Osteoblast (primary cell): ENCODE data around the gene SLC6A6. TPM values are rescaled to one million over a fixed set of nuclear protein-coding genes. Genes with fewer than 3 reads are reported as not detected.

ENCODE experiments used
- DNase-seq: peaks from one replicate; pipeline ENCODE4 v3.0.0; 2011; ENCODE audit warnings: low spot score, mixed read lengths; ENCODE audit not compliant: insufficient read length; ENCODE audit errors: missing footprints
- H2AFZ ChIP-seq: 2 replicates; pipeline ENCODE4 v1.6.0; 2011; ENCODE audit warnings: mild to moderate bottlenecking, low read length
- H3K27ac ChIP-seq: 2 replicates; pipeline ENCODE4 v1.5.1; 2011; ENCODE audit warnings: mild to moderate bottlenecking, low read depth, low read length, moderate library complexity
- H3K27me3 ChIP-seq: 2 replicates; pipeline ENCODE4 v1.6.0; 2012; ENCODE audit warnings: mild to moderate bottlenecking, control low read depth, inconsistent platforms, low read length, moderate library complexity; ENCODE audit not compliant: insufficient read depth
- H3K36me3 ChIP-seq: 2 replicates; pipeline ENCODE4 v1.5.1; 2011; ENCODE audit warnings: mild to moderate bottlenecking, low read length, control low read depth, moderate library complexity; ENCODE audit not compliant: insufficient read depth
- H3K4me1 ChIP-seq: 2 replicates; pipeline ENCODE4 v1.5.1; 2011; ENCODE audit warnings: mild to moderate bottlenecking, low read length, control low read depth, moderate library complexity; ENCODE audit not compliant: insufficient read depth
- H3K4me2 ChIP-seq: 2 replicates; pipeline ENCODE4 v1.6.0; 2011; ENCODE audit warnings: mild to moderate bottlenecking, low read length; ENCODE audit not compliant: insufficient read depth
- H3K4me3 ChIP-seq: fragments of 200-600 bp; sonication (generic); 3 replicates; pipeline ENCODE4 v1.5.1; 2012; ENCODE audit warnings: mild to moderate bottlenecking, low read length, inconsistent platforms; ENCODE audit not compliant: insufficient read depth
- H3K79me2 ChIP-seq: 2 replicates; pipeline ENCODE4 v1.6.0; 2012; ENCODE audit warnings: mild to moderate bottlenecking, low read length, control low read depth, inconsistent platforms; ENCODE audit not compliant: insufficient read depth
- H3K9me3 ChIP-seq: 2 replicates; pipeline ENCODE4 v1.5.1; 2011; ENCODE audit warnings: low read depth, low read length, control low read depth
- H4K20me1 ChIP-seq: 2 replicates; pipeline ENCODE4 v1.6.0; 2012; ENCODE audit warnings: mild to moderate bottlenecking, low read length, control low read depth; ENCODE audit not compliant: insufficient read depth
- total RNA-seq: library from RNA; depleted of rRNA; stranded (reverse); fragments of >200 nt; gene quantifications from 2 replicates; pipeline ENCODE4 v1.2.3, GENCODE V29; 2012
- TF ChIP-seq, protein P1 (sequence below): IDR thresholded peaks from 2 replicates; pipeline ENCODE4 v1.5.1; 2011; ENCODE audit warnings: mild to moderate bottlenecking, low read depth, low read length, moderate library complexity; ENCODE audit errors: extremely low read depth

Gene SLC6A6
- total RNA-seq, 1 donor: 86.5 TPM

DNA sequence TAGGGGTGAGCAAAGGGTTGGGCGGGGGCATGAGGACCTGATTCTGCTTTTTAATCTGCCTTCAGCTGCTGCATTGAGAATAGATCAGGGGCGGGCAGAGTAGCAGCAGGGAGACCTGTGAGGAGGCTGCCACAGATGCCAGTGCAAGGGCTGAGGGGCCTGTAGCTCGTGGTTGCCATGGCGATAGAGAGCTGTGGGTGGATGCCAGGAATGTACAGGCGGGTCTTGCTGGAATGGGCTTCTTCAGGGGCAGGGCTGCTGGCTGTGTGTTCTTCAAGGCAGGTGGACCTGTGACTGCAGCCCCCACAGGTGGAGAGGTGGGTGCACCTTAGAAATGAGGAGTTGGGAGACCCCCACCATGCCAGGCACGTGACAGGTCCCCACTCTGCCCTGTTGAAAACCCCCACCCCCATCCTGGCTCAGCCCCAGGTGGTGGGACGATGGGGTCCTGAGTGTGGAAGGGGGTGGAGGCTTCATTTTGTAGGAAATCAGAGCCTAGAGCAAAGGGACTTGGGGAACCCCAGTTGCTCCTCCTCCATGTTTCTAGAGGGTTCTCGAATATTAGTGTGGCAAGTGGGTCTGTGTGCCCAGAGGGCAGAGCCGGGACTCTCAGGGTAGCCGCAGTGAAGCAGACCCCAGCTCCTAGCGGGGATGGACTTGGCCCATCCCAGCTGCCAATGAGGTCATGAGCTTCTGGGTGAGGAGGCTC, 38.3 kb downstream of the SLC6A6 start:
- no peak overlapping the region for H3K4me3 ChIP-seq
- H3K9me3 ChIP-seq: no peaks in the 10 kb centered on the region
- no peak overlapping the region for H3K27ac ChIP-seq
- H4K20me1 ChIP-seq: peaks cover 65% of the 10 kb centered on the region
- H3K4me1 ChIP-seq: peaks cover 28% of the 10 kb centered on the region
- peak; percentile 86 for DNase-seq
- no peak overlapping the region for H3K4me2 ChIP-seq
- H2AFZ ChIP-seq: no peak overlapping the region
- peaks cover 31% of the 10 kb centered on the region for H3K36me3 ChIP-seq
- H3K79me2 ChIP-seq: peaks cover 53% of the 10 kb centered on the region
- no peaks in the 10 kb centered on the region for H3K27me3 ChIP-seq
- TF ChIP-seq, protein P1, sequence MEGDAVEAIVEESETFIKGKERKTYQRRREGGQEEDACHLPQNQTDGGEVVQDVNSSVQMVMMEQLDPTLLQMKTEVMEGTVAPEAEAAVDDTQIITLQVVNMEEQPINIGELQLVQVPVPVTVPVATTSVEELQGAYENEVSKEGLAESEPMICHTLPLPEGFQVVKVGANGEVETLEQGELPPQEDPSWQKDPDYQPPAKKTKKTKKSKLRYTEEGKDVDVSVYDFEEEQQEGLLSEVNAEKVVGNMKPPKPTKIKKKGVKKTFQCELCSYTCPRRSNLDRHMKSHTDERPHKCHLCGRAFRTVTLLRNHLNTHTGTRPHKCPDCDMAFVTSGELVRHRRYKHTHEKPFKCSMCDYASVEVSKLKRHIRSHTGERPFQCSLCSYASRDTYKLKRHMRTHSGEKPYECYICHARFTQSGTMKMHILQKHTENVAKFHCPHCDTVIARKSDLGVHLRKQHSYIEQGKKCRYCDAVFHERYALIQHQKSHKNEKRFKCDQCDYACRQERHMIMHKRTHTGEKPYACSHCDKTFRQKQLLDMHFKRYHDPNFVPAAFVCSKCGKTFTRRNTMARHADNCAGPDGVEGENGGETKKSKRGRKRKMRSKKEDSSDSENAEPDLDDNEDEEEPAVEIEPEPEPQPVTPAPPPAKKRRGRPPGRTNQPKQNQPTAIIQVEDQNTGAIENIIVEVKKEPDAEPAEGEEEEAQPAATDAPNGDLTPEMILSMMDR: no peak

DNA sequence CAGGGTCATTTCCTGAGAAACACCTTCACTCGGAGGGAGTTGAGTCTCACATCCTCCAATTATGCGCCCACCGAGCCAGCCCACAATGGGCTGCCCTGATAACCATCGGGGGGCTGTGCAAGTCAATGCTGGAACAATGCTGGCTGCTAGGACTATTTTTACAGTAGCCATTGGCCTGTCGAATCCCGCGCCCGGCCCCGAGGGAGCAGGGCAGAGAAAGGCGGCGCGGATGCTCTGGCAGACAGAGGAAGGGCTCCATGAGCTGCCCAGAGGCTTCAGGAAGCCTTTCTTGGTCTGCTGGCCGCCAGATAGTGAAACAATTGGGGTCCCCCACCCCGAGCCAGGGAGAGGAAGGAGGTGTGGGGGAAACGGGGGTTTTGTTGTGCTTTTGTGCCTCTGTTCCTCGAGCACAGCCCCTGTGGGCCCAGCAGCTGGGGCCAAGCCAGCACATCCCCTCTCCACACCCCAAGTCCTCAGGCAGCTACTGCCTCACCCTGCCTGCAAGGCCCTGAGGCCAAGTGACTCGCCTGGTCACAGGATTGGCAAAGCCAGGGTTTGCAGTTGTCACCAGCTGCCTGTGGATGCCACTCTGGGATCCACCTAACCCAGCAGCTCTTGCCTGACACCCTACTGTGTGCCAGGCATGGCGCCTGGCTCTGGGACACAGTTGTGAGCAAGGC, 39.0 kb downstream of the SLC6A6 start:
- Histone ChIP-seq H2AFZ (no peak overlapping the region), H3K4me1 (peaks cover 28% of the 10 kb centered on the region), H4K20me1 (peaks cover 69% of the 10 kb centered on the region), H3K27ac (no peak overlapping the region), H3K9me3 (no peaks in the 10 kb centered on the region), H3K4me2 (no peak overlapping the region), H3K36me3 (peaks cover 38% of the 10 kb centered on the region), H3K4me3 (no peak overlapping the region), H3K79me2 (peaks cover 53% of the 10 kb centered on the region), H3K27me3 (no peaks in the 10 kb centered on the region)
- TF ChIP-seq, protein P1: no peak
- peak; percentile 72 for DNase-seq

DNA sequence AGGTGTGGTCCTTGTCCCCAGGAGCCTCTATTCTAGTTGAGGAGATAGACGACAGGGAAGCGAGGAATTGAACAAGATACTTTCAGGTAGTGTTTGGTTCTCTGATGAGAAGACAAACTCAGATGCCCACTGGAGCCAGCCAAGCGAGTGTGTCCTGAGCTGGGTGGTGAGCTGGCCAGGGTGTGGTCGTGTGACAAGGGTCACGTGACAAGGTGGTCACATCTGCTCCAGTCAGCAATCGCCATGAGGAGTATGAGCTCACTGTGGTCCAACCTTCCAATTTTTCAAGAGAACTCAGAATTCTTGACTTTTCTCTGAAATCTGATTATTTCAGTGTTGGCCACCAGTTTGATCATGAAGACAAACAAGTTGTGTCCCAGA, 39.5 kb downstream of the SLC6A6 start:
- no peak overlapping the region for H3K4me3 ChIP-seq
- no peaks in the 10 kb centered on the region for H3K9me3 ChIP-seq
- no peaks in the 10 kb centered on the region for H3K27me3 ChIP-seq
- H3K4me2 ChIP-seq: no peak overlapping the region
- H3K36me3 ChIP-seq: peaks cover 43% of the 10 kb centered on the region
- H3K4me1 ChIP-seq: peaks cover 28% of the 10 kb centered on the region
- H2AFZ ChIP-seq: no peak overlapping the region
- TF ChIP-seq, protein P1: no peak
- peaks cover 69% of the 10 kb centered on the region for H4K20me1 ChIP-seq
- H3K27ac ChIP-seq: no peak overlapping the region
- H3K79me2 ChIP-seq: peaks cover 48% of the 10 kb centered on the region
- DNase-seq: peak; percentile 68

DNA sequence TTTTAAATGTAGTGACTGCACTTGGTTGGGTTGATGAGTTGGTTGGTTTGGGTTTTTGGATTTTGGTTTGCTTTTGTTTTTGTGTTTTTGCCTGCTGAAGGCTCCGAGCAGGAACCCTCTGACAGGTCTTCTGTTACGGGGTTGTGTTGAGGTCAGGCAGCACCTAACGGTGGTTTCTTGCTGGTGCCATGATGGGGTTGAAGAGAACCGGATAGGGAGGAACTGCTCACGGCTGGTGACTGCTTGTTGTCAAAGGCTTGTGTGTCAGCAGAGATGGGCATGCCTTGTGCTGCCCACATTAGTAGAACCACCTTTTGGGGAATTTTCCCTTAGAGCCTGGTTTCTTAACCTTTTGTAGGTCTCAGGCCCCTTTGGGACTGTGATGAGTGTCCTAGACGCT, 42.0 kb downstream of the SLC6A6 start:
- peak; percentile 67 for DNase-seq
- Histone ChIP-seq H3K79me2 (peaks cover 35% of the 10 kb centered on the region), H3K4me1 (peaks cover 13% of the 10 kb centered on the region), H3K27ac (no peak overlapping the region), H3K27me3 (no peaks in the 10 kb centered on the region), H3K4me3 (no peak overlapping the region), H4K20me1 (peaks cover 64% of the 10 kb centered on the region), H2AFZ (no peak overlapping the region), H3K9me3 (no peaks in the 10 kb centered on the region), H3K36me3 (peaks cover 68% of the 10 kb centered on the region), H3K4me2 (no peak overlapping the region)
- TF ChIP-seq, protein P1: no peak
